PC-3 (cell line): ENCODE data around the gene PCDHA1.

Experiments
- EZH2 ChIP-seq: fragments of 300-600 bp; sonication (generic); IDR thresholded peaks from one replicate; pipeline ENCODE4 v1.6.1; 2017; ENCODE audit warnings: antibody characterized with exemption, mild to moderate bottlenecking, low read length; ENCODE audit not compliant: unreplicated experiment
- TF ChIP-seq, protein P1 (sequence below): fragments of 300-600 bp; sonication (generic); conservative IDR thresholded peaks from 2 replicates; pipeline ENCODE4 v1.5.1; 2017; ENCODE audit warnings: antibody characterized with exemption, low read depth, mild to moderate bottlenecking, low read length

DNA sequence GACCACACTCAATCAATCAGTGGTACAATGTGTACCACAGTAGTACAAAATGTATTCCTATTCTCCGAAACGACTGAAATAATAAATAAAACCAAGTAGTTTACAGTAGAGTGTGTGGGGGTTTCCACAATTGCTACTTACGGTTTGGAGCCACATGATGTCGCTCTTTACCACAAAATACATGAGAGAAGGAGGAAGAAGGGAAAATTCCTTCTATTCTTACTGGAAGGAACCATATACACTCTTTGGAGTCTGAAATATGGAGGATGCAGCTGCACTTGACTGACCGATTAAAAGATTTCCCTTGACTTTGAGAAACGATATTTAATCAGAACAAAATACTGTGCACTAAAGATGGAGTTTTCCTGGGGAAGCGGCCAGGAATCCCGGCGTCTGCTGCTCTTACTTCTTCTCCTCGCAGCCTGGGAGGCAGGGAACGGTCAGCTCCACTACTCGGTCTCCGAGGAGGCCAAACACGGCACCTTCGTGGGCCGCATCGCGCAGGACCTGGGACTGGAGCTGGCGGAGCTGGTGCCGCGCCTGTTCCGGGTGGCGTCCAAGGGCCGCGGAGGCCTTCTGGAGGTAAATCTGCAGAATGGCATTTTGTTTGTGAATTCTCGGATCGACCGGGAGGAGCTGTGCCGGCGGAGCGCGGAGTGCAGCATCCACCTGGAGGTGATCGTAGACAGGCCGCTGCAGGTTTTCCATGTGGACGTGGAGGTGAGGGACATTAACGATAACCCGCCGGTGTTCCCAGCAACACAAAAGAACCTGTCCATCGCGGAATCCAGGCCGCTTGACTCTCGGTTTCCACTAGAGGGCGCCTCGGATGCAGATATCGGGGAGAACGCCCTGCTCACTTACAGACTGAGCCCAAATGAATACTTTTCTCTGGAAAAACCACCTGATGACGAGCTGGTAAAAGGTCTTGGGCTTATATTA lies 21.2 kb downstream of the PCDHA1 start, which contains the start of gene PCDHA4:
- TF ChIP-seq, protein P1, sequence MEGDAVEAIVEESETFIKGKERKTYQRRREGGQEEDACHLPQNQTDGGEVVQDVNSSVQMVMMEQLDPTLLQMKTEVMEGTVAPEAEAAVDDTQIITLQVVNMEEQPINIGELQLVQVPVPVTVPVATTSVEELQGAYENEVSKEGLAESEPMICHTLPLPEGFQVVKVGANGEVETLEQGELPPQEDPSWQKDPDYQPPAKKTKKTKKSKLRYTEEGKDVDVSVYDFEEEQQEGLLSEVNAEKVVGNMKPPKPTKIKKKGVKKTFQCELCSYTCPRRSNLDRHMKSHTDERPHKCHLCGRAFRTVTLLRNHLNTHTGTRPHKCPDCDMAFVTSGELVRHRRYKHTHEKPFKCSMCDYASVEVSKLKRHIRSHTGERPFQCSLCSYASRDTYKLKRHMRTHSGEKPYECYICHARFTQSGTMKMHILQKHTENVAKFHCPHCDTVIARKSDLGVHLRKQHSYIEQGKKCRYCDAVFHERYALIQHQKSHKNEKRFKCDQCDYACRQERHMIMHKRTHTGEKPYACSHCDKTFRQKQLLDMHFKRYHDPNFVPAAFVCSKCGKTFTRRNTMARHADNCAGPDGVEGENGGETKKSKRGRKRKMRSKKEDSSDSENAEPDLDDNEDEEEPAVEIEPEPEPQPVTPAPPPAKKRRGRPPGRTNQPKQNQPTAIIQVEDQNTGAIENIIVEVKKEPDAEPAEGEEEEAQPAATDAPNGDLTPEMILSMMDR: peak; percentile 57
- TF ChIP-seq EZH2: no peak
